Measurements from ENCODE around the gene WDR47. TPM values are rescaled to one million over a fixed set of nuclear protein-coding genes. Genes with fewer than 3 reads are reported as not detected.

The WDR47 gene
- total and polyA plus RNA-seq, 2 of the 8 experiments (the other 6 are each of a cell fraction or from before 2014, with no cell fraction given), result 1.9 to 6.7 TPM

DNA sequence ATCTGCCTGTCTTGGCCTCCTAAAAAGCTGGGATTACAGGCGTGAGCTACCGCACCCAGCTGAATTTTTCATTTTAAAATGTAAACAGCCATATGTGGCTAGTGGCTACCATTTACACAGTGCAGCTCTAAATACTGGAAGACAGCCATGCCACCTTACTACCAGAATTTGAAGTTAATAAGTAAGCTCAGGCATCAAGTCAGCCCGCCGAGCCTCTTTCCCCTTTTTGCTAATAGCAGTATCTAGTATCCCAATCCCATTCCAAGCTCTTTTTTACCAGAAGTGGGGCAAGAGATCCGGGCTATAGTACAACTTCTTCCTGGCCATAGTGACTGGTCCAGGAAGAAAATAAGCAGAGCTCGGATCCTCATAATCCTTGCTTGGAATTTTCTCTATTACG lies 18.8 kb upstream of the WDR47 start (continued):
- TF ChIP-seq CBX8 (IDR thresholded peaks at IDR 0.05; ENCODE audit: borderline replicate concordance, low read depth, low read length) (no peak), SP2 (IDR thresholded peaks at IDR 0.05; ENCODE audit: low read length) (no peak), RNF2 (IDR thresholded peaks at IDR 0.05; ENCODE audit: borderline replicate concordance, low read depth, low read length, missing control alignments, poor library complexity, severe bottlenecking) (no peak), CHD1 (IDR thresholded peaks at IDR 0.05; ENCODE audit: low read depth, low read length) (no peak), CREB1 (IDR thresholded peaks at IDR 0.05) (no peak)
